Measurements from ENCODE around the gene FHIT. TPM values are rescaled to one million over a fixed set of nuclear protein-coding genes. Genes with fewer than 3 reads are reported as not detected.

FHIT gene
- total and polyA plus RNA-seq, 2 donors from 2014 or later, result 20.2 to 61.2 TPM

DNA sequence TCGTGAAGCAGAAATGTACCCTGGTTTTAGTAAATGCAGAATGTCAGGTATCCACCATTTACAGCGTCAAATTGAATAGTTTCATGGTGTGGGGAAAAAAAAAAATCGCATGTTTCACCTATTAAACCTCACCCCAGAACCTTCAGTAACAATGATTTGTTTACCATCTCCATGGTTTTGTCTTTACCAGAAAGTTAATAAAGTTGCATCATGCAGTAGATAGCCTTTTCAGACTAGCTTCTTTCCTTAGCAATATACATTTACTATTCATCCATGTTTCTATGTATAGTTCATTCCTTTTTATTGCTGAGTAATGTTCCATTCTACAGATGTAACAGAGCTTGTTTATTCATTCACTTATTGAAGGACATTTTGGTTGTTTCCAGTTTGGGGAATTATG is 1066.1 kb downstream of the FHIT start:
- no peak for FAIRE-seq

DNA sequence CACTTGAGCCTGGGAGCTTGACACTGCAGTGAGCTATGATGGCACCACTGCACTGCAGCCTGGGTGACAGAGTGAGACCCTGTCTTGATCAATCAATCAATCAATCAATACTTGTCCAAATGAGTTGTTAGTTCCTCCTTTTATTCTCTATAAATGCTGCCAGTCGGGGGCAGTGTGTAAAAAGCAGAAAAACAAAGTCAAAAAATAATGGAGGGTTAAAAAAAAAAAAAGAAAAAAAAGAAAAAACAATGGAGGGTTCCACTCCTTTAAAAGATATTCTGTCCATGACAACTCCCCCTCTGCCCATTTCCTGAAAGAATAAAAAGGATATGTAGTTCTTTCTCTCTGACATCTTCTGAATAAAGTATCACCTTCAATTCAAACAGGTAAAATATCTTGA is 1068.6 kb downstream of the FHIT start:
- Histone ChIP-seq H3K9ac (ENCODE audit: low read length in 3 of 3) (no peak overlapping the region), H3K36me3 (ENCODE audit: control insufficient read depth in 2 of 3, insufficient read depth in 3 of 3, low read length in 3 of 3) (no peaks in the 10 kb centered on the region), H3K4me1 (ENCODE audit: control insufficient read depth in 2 of 3, insufficient read depth in 2 of 3, low read depth in 1 of 3, low read length in 3 of 3) (no peaks in the 10 kb centered on the region), H3K9me3 (ENCODE audit: control insufficient read depth in 2 of 3, insufficient read depth in 1 of 3, low read length in 3 of 3) (no peaks in the 10 kb centered on the region), H3K4me3 (ENCODE audit: low read length in 3 of 3) (no peak overlapping the region), H3K27me3 (ENCODE audit: control insufficient read depth, insufficient read depth, low read length) (no peaks in the 10 kb centered on the region), H3K27ac (ENCODE audit: low read depth in 2 of 2, low read length in 2 of 2) (no peak overlapping the region)
- FAIRE-seq, result no peak
- intact Hi-C loops (cut with DNase I), result no loop called here
- DNase-seq, result no peak
- TF ChIP-seq, protein P1, sequence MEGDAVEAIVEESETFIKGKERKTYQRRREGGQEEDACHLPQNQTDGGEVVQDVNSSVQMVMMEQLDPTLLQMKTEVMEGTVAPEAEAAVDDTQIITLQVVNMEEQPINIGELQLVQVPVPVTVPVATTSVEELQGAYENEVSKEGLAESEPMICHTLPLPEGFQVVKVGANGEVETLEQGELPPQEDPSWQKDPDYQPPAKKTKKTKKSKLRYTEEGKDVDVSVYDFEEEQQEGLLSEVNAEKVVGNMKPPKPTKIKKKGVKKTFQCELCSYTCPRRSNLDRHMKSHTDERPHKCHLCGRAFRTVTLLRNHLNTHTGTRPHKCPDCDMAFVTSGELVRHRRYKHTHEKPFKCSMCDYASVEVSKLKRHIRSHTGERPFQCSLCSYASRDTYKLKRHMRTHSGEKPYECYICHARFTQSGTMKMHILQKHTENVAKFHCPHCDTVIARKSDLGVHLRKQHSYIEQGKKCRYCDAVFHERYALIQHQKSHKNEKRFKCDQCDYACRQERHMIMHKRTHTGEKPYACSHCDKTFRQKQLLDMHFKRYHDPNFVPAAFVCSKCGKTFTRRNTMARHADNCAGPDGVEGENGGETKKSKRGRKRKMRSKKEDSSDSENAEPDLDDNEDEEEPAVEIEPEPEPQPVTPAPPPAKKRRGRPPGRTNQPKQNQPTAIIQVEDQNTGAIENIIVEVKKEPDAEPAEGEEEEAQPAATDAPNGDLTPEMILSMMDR (IDR thresholded peaks at IDR 0.05; ENCODE audit: borderline replicate concordance, extremely low read depth, insufficient read depth), result no peak

More for the DNA sequence above, 1066.1 kb downstream of the FHIT start:
- Histone ChIP-seq H3K27ac (ENCODE audit: low read depth in 2 of 2, low read length in 2 of 2) (no peak overlapping the region), H3K9ac (ENCODE audit: low read length in 3 of 3) (no peak overlapping the region), H3K4me1 (ENCODE audit: control insufficient read depth in 2 of 3, insufficient read depth in 2 of 3, low read depth in 1 of 3, low read length in 3 of 3) (no peaks in the 10 kb centered on the region), H3K4me3 (ENCODE audit: low read length in 3 of 3) (no peak overlapping the region), H3K9me3 (ENCODE audit: control insufficient read depth in 2 of 3, insufficient read depth in 1 of 3, low read length in 3 of 3) (no peaks in the 10 kb centered on the region), H3K36me3 (ENCODE audit: control insufficient read depth in 2 of 3, insufficient read depth in 3 of 3, low read length in 3 of 3) (no peaks in the 10 kb centered on the region), H3K27me3 (ENCODE audit: control insufficient read depth, insufficient read depth, low read length) (no peaks in the 10 kb centered on the region)
- intact Hi-C loops (cut with DNase I), result no loop called here
- TF ChIP-seq, protein P1 (IDR thresholded peaks at IDR 0.05; ENCODE audit: borderline replicate concordance, extremely low read depth, insufficient read depth), result no peak
- DNase-seq, result no peak

DNA sequence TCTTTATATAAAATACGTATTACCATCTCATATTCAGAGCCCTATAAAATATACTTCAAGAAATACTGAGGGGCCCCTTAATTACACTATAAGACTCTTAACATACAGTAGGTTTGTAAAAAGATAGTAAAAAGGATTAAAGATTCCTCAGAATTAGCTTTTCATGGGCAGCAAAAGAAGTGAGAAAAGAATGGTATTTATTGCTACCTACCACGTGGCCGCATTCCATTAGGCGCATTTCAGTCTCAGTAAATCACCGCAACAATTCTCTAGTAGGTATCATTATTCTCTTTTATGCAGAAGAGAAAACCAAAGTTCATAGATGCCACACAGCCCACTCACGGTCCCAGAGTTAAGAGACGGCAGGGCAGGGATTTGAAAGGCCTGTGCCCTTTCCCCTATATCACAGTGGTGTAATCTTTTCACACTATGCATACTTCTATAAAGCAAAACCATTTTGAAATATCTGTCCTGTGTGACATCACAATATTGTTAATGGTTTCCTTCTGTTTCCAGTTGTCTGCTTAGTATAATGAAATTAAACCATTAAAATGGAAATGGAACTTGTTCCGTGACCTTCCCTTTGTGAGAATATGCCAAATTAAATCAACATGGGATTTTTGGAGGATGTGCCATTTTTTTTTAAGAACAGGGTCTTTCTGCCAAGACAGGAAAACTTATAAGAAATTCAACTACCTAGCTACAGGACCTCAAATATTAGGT is 1072.2 kb downstream of the FHIT start:
- TF ChIP-seq, protein P1 (IDR thresholded peaks at IDR 0.05; ENCODE audit: borderline replicate concordance, extremely low read depth, insufficient read depth), result no peak
- no peak overlapping the region for H3K27ac ChIP-seq (ENCODE audit: low read depth in 2 of 2, low read length in 2 of 2)
- H3K4me1 ChIP-seq (ENCODE audit: control insufficient read depth in 2 of 3, insufficient read depth in 2 of 3, low read depth in 1 of 3, low read length in 3 of 3), result no peaks in the 10 kb centered on the region
- no peaks in the 10 kb centered on the region for H3K36me3 ChIP-seq (ENCODE audit: control insufficient read depth in 2 of 3, insufficient read depth in 3 of 3, low read length in 3 of 3)
- no peaks in the 10 kb centered on the region for H3K27me3 ChIP-seq (ENCODE audit: control insufficient read depth, insufficient read depth, low read length)
- intact Hi-C loops (cut with DNase I), result no loop called here
- H3K9ac ChIP-seq (ENCODE audit: low read length in 3 of 3), result no peak overlapping the region
- H3K9me3 ChIP-seq (ENCODE audit: control insufficient read depth in 2 of 3, insufficient read depth in 1 of 3, low read length in 3 of 3), result no peaks in the 10 kb centered on the region
- H3K4me3 ChIP-seq (ENCODE audit: low read length in 3 of 3), result no peak overlapping the region
- no peak for DNase-seq
- FAIRE-seq, result no peak

Data from kidney (tissue), 14 donors.